GM18907 (cell line): ENCODE results near the gene CCDC66.
A peak's percentile ranks its signal among the peaks of the same experiment; 100 is the strongest.

ENCODE experiments used
- ATAC-seq: cut with Tn5 transposase; IDR thresholded peaks from one replicate; pipeline ENCODE4 v1.9.1; 2021; ENCODE audit warnings: mild to moderate bottlenecking, moderate library complexity; ENCODE audit not compliant: unreplicated experiment

The CCDC66 gene

GRCh38 chr3:56621681-56622080, 64.7 kb downstream of the CCDC66 start:
- no peak for ATAC-seq

- no peak for ATAC-seq
Observed at GRCh38 chr3:56622381-56622780, 65.4 kb downstream of the CCDC66 start.

GRCh38 chr3:56624725-56625124, 67.8 kb downstream of the CCDC66 start:
- ATAC-seq: no peak

GRCh38 chr3:56629047-56629446, 72.1 kb downstream of the CCDC66 start:
- ATAC-seq: peak; percentile 84

- ATAC-seq: peak; percentile 37
Observed at GRCh38 chr3:56629451-56629850, 72.5 kb downstream of the CCDC66 start.

- ATAC-seq: no peak
Observed at GRCh38 chr3:56630966-56631365, 74.0 kb downstream of the CCDC66 start.

GRCh38 chr3:56633181-56633580, 76.2 kb downstream of the CCDC66 start:
- no peak for ATAC-seq

- ATAC-seq: no peak
Observed at GRCh38 chr3:56633602-56634535, 76.9 kb downstream of the CCDC66 start.

GRCh38 chr3:56645407-56645806, 88.4 kb downstream of the CCDC66 start:
- no peak for ATAC-seq

- no peak for ATAC-seq
Observed at GRCh38 chr3:56654460-56654859, 97.5 kb downstream of the CCDC66 start.

GRCh38 chr3:56655709-56656108, 98.7 kb downstream of the CCDC66 start:
- ATAC-seq: no peak

- no peak for ATAC-seq
Observed at GRCh38 chr3:56664823-56665222, 107.8 kb downstream of the CCDC66 start.

GRCh38 chr3:56667973-56668579, 111.1 kb downstream of the CCDC66 start:
- no peak for ATAC-seq
